NOMO-1 treated with DMSO at 0.1 percent for 48 hours (cell line): ENCODE results near the gene TFF1.

Experiments
- DNase-seq: peaks from one replicate; lab custom pipeline; 2025; ENCODE audit not compliant: unreplicated experiment; lab: John Stamatoyannopoulos, UW

TFF1 gene

DNA sequence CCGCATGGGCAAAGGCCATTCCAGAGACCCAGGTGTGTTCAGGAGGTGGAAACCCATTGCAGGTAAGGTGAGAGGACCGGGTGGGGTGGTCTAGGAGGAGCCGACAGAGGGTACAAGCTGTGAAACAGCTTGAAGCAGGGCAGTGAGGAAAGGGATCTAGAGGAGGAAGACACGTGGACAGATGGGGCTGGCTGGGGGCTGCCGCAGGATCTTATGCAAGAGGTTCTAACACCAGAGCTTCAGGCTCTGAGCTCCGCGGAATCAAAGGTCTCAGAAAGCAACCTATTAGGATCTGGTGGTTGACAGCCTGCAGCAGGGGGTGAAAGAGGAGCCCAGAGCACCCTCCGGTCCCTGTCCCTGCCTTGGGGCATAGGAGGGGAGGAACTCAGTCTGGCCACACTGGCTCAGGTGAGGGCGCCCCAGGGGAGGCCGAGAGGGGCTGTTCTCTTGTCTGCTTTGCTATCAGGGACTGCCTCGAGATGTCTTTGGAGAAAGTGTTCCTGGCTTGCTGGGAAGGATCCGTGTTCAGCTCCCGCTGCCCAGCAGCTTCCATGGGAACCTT, 1.9 kb downstream of the TFF1 start:
- peak; percentile 21 for DNase-seq

DNA sequence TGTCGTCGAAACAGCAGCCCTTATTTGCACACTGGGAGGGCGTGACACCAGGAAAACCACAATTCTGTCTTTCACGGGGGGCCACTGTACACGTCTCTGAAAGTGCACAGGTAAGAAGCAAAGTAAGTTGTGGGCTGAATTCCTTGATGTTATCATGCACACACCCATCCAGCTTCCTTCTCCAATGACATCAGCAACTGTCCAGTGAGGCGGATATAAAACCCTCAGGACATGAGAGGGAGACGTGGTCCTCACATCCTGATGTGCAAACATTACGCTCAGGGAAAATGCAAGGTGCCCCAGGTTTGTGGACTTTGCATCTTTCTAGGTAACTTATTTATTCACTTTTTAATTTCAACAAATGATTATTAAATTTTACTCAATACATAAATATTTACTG, 3.0 kb downstream of the TFF1 start:
- no peak for DNase-seq

DNA sequence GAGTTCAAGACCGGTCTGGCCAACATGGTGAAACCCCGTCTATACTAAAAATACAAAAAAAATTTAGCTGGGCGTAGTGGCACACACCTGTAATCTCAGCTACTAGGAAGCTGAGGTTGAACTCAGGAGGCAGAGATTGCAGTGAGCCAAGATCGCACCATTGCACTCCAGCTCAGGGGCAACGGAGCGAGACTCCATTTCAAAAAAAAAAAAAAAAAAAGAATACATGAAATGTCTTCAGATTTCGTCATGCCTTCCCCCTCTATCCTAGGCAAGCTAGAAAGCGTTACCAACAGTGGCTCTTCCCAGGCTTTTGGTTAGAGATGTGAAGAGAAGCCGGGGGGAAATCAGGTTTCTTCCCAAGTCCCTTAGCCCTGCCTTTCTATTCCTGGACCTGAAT, 3.6 kb downstream of the TFF1 start:
- DNase-seq = no peak

DNA sequence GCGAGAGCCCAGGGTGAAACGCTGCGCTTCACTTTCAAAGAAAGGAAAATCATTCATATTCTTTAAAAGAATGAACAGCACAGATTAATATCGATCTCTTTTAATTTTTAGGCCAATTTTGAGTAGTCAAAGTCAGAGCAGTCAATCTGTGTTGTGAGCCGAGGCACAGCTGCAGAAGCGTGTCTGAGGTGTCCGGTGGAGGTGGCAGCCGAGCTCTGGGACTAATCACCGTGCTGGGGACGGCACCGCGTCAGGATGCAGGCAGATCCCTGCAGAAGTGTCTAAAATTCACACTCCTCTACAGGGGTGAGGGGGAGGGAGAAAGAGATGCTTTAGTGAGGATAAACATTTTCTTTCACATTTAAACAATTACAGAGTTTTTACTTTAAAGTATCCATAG, 4.1 kb downstream of the TFF1 start:
- DNase-seq = no peak

DNA sequence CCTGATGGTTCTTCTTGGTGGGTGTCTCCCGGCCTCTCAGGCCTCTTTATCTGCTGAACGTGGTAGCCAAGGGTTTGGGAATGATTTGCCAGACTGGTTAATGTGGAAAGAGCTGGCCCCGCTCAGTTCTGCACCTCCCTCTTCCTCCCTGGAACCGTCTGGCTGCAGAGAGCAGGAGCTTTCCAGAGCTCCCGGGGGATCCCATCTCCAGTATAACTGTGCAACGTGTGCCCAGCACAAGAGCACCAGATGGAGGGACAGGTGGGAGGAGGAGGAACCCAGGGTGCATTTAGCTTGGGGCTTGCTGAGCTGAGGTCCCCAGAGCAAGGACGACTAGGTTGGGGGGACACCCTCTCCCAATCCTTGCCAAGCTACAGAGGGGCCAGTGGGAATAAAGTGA, 5.0 kb downstream of the TFF1 start:
- no peak for DNase-seq

DNA sequence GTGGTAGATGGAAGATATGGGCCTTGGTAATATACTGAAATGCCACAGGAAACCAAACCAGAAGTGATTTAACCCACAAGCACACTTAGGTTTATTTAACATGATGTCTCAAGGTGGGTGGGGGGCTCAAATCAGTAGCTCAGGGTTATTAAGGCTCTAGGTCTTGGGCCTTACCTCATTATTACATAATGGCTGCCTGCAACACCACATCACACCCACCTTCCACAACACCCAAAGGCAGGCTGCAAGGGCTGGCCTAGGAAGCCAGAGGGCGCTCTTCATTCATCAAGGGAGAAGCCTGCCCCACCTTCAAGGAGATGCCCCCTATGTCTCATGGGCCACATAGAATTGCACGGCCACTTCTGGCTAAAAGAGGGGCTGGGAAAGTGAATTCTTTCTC, 6.0 kb downstream of the TFF1 start:
- DNase-seq = no peak

DNA sequence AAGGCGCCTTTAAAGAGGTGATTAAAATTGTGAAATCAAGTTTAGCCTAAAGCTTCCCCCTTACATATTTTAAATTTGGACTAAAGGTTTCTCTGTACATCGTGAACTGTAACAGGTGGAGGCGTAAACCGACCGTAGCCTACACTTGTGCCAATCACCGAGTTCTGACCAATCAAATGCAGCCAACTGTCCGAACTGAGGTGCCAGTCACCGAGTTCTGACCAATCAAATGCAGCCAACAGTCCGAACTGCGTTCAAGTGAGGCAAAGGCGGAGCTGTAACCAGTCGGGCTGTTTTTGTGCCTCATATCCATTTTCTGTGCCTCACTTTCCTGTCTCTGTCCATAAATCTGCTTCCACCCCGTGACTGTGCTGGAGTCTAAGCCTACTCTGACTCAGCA, 7.4 kb downstream of the TFF1 start:
- DNase-seq = no peak

DNA sequence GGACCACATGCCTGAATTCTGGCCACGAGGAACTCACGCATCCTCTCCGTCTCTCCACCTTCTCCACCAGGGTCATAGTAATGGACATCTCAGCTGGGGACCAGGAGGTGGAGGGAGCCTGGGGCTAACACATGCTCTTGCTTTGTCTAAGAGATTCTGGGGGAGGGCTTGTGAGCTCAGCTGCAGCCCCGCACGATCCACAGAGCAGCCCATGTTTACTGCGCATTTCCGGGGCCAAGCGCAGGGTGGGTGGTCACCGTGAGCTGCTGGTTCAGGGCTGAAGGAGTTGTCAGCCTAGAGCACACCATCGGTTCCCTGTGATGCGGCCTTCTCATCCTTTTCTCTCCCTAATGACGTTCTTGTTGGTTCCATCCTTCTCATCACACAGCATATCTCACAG, 8.1 kb downstream of the TFF1 start:
- DNase-seq = no peak

DNA sequence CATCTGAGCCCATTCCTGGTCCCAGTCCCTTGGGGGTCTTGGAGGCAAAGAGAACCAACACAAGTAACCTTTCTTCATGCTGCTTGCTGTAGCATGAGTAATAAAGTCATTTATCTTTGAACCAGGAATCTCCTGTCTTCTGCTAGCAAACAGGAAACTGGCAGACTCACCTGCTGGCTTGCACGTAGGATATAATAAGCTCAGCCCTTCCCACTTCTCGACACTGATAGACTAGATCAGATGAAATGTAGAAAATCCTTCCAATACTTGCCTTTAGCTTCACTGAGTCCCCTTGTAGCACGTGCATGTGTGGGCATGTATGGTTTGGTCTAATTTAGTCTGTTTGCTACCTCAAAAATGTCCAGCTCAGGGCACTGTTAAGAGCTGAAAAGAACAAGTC, 9.0 kb downstream of the TFF1 start:
- DNase-seq = no peak

DNA sequence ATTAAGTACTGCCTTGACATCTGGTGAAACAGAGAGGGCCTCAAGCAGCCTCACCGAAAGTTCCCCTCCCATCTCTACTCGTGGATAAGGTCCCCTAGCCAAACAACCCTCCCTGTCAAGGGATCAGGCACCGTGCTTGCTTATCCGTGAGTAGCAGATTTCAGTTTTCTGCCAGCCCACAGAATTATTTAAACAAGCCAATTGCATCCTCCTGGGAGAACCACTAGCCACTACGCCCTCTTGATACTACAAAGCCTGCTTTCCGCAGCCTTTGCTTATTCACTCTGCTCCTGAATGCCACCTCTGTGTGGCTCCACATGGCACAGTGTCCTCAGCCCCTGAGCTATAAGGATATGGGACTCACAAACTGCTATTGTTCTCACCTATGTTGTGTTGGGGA, 9.7 kb downstream of the TFF1 start:
- no peak for DNase-seq

DNA sequence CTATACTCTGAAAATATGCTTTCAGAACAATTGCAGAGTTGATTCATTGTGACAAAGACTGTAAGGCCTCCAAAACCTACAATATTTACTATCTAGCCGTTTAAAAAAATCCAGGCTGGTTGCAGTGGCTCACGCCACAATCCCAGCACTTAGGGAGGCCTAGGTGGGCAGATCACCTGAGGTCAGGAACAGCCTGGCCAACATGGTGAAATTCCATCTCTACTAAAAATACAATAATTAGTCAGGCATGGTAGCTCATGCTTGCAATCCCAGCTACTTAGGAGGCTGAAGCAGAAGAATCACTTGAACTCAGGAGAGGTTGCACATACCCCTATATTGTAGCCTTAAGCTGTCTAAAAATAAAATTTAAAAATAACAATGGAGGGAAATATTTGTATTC, 10.3 kb downstream of the TFF1 start:
- DNase-seq = no peak

DNA sequence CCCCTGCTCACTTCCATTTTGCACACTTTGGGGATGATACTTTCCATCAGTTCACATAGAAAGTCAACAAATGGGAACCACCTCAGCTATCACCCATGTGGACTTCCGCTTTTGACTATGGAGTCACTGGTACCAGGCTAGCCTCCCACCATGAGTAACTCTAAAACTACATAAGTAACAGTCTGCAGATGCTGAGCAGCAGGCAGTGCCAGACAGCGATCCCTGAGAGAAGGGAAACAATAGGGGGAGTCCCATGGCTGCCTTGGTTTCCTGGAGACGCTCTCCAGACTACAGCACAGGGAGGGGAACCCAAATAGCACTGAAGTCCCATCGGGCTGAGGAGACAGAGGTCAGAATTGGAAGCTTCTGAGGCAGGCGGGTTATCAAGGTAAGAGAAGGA, 12.7 kb downstream of the TFF1 start:
- no peak for DNase-seq

DNA sequence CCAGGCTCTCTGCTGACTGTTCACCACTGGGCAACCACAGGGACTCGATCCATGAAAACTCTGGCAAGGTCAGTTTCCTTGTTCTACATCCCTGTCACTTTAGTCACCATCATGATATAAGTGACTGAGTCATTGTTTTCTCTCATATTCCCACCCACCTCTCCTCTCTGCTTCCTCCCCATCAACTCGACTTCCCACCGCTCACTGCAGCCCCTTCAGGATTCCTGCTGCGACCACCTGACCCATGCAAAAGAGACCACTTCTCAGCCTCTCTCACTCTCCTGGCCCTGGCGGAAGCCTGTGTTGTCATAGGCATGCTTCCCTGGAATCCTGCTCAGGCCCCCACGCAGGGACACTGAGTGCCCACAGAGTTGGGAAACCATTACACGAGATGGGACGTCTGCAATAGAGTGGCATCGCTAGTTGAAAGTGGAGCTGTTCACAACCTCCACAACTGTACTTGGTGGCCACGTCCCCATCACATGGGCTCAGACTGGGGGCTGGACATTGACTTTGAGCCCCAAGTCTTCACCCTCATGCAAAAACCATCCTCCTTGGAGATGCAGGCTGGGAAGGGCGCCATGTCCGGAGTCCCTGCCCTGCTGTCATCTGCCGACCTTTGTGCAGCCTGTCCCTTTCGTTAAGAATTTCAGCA, 13.8 kb downstream of the TFF1 start:
- no peak for DNase-seq

DNA sequence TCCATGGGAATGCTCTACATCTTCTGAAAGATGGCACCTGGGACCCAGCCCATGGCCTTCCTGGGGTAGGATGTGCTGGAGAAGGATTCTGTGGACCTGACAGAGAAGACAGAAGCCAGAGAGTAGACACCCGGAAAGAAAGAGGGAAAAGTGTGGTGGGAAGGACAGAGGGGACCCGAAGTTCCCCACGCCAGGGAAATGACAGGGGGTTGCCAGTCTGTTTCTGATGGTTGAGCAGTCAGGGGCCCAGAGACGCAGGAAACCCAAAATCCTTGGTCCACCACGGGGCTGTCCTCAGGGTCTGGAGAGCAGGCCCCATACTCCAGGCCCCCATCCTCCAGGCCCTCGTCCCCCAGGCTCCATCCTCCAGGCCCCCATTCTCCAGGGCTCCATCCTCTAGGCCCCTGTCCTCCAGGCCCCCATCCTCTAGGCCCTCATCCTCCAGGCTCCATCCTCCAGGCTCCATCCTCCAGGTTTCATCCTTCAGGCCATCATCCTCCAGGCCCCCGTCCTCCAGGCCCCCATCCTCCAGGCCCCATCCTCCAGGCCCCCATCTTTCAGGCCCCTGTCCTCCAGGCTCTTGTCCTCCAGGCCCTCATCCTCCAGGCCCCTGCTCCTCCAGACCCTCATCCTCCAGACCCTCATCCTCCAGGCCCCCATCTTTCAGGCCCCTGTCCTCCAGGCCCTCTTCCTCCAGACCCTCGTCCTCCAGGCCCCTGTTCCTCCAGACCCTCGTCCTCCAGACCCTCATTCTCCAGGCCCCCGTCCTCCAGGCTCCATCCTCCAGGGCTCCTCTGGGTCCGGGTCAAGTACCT, 14.5 kb downstream of the TFF1 start:
- DNase-seq = no peak

DNA sequence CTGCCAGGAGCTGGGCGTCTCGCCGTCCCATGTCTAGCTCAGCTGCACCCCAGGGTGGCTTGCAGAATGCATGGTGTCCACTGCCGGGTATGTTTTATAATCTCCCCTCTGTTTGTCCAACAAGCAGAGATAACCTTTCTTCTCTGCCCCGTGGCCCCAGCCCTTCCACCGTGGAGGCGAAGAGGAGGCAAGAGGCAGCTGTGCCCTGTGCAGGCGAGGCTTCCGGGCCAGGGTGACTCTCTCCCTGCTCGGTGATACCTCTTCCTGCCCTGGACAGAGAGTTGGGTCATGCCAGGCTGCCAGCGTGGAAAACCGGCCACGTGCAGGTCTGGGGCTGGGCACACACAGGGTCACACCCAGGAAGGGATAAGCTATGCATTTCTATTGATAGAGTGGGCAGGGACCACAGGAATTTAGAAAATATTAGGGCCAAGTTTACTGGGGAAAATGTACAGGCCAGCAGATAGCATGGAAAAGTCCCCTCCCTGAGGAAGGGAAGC, 15.4 kb downstream of the TFF1 start, which contains the start of gene TFF2:
TFF2 (minus strand) TSS at position 68 of the 500 bp plus-strand sequence; CDS start at position 31, 37 bp downstream.
- DNase-seq = no peak

DNA sequence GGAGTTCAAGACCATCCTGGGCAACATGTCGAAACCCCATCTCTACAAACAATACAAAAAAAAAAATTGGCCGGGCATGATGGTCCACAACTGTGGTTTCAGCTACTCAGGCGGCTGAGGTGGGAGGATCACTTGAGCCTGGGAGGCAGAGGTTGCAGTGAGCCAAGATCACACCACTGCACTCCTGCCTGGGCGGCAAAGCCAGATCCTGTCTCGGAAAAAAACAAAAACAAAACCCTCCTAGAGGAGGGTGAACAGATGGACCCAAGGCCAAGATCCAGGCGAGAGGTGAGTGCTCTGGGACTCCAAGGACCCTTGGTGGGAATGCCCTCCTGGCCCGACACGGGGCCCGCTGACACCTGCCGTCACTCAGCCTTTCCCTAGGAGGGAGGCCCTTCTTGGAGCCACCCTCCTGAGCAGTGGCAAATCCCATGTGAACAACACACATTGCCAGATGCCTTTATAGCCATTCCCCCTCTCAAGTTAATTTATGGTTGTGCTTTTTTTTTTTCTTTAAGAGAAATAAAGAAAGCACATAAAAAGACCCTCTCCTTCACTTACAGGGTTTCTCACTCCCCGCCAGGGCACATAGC, 15.9 kb downstream of the TFF1 start:
- no peak for DNase-seq

DNA sequence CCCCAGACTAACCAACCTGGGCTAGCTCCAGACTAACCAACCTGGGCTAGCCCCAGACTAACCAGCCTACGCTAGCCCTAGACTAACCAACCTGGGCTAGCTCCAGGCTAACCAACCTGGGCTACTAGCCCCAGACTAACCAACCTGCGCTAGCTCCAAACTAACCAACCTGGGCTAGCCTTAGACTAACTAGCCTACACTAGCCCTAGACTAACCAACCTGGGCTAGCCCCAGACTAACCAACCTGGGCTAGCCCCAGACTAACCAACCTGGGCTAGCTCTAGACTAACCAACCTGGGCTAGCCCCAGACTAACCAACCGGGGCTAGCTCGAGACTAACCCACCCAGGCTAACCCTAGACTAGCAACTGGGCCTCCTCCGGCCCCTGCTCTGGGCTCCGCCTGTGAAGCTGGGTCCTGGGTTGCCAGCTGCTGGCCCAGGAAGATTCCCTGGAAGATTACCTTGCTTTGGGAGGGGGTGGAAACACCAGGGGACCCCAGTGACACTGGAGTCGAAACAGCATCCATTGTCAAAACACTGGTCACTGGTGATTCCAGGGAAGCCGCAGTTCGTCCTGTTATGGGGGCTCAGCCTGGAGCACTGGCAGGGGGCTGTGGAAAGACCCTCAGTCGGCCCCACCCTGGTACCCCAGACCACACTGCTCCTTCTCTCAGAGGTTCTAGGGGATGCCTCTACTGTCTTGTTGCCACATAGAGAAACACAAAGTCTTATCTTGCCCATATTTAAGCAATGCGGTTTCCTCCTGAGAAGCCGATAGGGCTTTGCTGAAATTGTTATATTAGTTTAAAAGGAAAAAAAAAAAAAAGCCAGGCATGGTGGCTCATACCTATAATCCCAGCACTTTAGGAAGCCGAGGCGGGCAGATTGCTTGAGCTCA, 16.7 kb downstream of the TFF1 start:
- DNase-seq = no peak

DNA sequence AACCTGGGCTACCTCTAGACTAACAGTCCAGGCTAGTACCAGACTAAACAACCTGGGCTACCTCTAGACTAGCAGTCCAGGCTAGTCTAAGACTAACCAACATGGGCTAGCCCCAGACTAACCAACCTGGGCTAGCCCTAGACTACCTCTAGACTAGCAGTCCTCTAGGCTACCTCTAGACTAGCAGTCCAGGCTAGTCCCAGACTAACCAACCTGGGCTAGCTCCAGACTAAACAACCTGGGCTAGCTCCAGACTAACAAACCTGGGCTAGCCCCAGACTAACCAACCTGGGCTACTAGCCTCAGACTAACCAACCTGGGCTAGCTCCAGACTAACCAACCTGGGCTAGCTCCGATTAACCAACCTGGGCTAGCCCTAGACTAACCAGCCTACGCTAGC, 17.6 kb downstream of the TFF1 start:
- no peak for DNase-seq

DNA sequence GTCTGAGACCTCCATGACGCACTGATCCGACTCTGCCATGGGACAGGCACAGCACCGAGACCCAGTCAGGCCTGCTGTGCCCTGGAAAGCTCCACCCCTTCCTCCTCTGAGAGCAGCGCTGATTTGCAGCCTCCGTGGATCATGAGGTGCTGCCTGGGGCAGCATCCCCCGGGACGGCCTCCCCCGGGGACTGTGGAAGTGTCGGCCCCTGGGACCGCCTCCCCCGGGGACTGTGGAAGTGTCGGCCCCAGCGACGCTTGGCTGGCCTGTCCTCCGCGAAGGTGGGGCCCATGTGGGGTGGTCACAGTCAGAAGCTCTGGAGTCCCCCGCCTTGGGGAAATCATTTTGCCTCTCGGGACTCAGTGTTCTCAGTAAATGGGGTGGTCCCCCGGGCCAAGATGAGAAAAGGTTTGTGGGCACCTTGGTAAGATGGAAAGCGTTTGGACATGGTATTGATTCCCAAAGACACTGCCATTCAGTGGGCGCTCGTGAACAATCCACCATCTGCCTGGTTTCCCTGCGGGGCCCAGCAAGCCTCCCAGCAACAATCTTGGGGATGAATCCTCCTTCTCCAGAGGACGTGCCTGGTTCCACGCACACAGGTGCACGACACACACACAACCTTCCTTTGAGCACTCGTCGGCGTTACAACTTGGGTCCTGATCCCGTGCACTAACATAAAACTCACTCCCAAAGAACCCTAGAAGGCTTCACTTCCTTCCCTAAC, 18.6 kb downstream of the TFF1 start:
- DNase-seq = no peak
